Neural crest cell (in vitro differentiated cells): ENCODE results near the gene PREPL. TPM values are rescaled to one million over a fixed set of nuclear protein-coding genes. Genes with fewer than 3 reads are reported as not detected.

ENCODE experiments used
- DNase-seq: peaks from one replicate; pipeline ENCODE4 v3.0.0; 2021; ENCODE audit warnings: low read depth, mixed read lengths, low spot score
- H3K27ac Mint-ChIP-seq: one replicate; pipeline ENCODE4 v1.8.0; 2021; ENCODE audit warnings: mild to moderate bottlenecking, mixed read lengths; ENCODE audit not compliant: unreplicated experiment
- H3K27me3 Mint-ChIP-seq: 2 replicates; pipeline ENCODE4 v1.8.0; 2021; ENCODE audit warnings: low read depth, mild to moderate bottlenecking, mixed read lengths
- H3K36me3 Mint-ChIP-seq: 2 replicates; pipeline ENCODE4 v1.8.0; 2021; ENCODE audit warnings: low read depth, mild to moderate bottlenecking, mixed read lengths
- H3K4me1 Mint-ChIP-seq: 2 replicates; pipeline ENCODE4 v1.8.0; 2021; ENCODE audit warnings: mixed read lengths
- H3K4me3 Mint-ChIP-seq: one replicate; pipeline ENCODE4 v1.8.0; 2021; ENCODE audit warnings: mild to moderate bottlenecking, mixed read lengths
- H3K9me3 Mint-ChIP-seq: 2 replicates; pipeline ENCODE4 v1.8.0; 2021; ENCODE audit warnings: mixed read lengths
- CTCF ChIP-seq: fragments of 200-600 bp; sonication (generic); conservative IDR thresholded peaks from 2 replicates; pipeline ENCODE4 v1.5.0; 2021; ENCODE audit warnings: antibody characterized with exemption, mild to moderate bottlenecking
- total RNA-seq: library from RNA; stranded (reverse); gene quantifications from 2 replicates; pipeline ENCODE4 v1.2.1, GENCODE V29; 2021

The PREPL gene
- total RNA-seq, 1 donor from 2014 or later: 46.1 TPM

- H3K9me3 Mint-ChIP-seq: no peaks in the 10 kb centered on the region
- TF ChIP-seq CTCF: no peak
Observed at GRCh38 chr2:44367591-44367990, 6.3 kb upstream of the PREPL start.

GRCh38 chr2:44364604-44365003 is 3.3 kb upstream of the PREPL start:
- Mint-ChIP-seq H3K27ac (no peak overlapping the region), H3K4me1 (peaks cover 25% of the 10 kb centered on the region), H3K9me3 (no peaks in the 10 kb centered on the region), H3K36me3 (no peaks in the 10 kb centered on the region), H3K4me3 (peak overlapping the region; percentile 73), H3K27me3 (no peaks in the 10 kb centered on the region)
- DNase-seq: no peak
- no peak for TF ChIP-seq CTCF

More at GRCh38 chr2:44367591-44367990, 6.3 kb upstream of the PREPL start:
- Mint-ChIP-seq H3K27ac (no peak overlapping the region), H3K27me3 (no peaks in the 10 kb centered on the region), H3K4me3 (no peak overlapping the region), H3K4me1 (peaks cover 10% of the 10 kb centered on the region), H3K36me3 (no peaks in the 10 kb centered on the region)
- DNase-seq: no peak

DNA sequence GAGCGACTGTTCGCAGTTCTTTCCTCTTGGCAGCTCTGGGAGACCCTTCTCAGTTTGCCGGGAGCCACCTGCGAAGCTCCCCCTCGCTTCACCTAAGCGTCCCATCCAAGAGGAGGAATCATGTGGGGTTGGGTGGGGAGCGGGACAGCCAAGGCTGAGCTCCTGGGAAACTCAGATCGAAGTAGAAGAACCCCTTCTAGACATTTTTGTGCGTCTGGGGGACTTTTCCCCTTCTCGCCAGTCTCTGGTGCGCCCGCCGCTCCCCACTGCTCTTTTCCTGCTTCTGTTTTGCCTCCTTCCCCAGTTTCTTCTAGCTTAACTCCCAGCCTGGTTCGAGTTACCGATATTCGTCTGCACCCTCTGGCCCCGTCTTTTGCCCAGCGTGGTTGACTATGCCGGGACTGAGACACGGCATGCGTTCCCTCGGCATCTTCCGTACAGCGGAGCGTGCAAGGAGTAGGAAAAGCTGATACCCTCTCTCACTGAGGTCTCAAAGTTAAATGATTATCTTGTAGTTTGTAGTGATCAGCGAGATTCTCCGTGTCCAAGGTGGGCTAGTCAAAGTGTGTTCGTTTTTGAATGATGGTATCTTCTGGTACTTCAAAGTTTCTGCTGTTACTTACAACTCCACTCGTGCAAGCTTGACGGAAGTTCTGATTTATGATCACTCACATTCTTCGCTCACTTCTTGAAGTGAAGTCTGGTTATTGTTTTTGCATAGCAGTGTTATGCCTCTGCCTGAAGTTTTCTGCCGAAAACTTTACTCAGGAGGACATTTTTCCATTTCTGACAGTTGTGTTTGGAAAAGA is 1.1 kb upstream of the PREPL start:
- no peaks in the 10 kb centered on the region for H3K9me3 Mint-ChIP-seq
- no peaks in the 10 kb centered on the region for H3K27me3 Mint-ChIP-seq
- no peak for TF ChIP-seq CTCF
- H3K4me1 Mint-ChIP-seq: peaks cover 26% of the 10 kb centered on the region
- H3K27ac Mint-ChIP-seq: peak overlapping the region; percentile 83
- peak; percentile 20 for DNase-seq
- H3K36me3 Mint-ChIP-seq: no peaks in the 10 kb centered on the region
- peak overlapping the region; percentile 96 for H3K4me3 Mint-ChIP-seq

GRCh38 chr2:44360749-44361329 is 455 bp downstream of the PREPL start:
- Mint-ChIP-seq H3K4me1 (peaks cover 26% of the 10 kb centered on the region), H3K4me3 (peak overlapping the region; percentile 96), H3K27me3 (no peaks in the 10 kb centered on the region), H3K9me3 (no peaks in the 10 kb centered on the region), H3K27ac (peak overlapping the region; percentile 100), H3K36me3 (no peaks in the 10 kb centered on the region)
- no peak for DNase-seq
- no peak for TF ChIP-seq CTCF

GRCh38 chr2:44358503-44358902 is 2.8 kb downstream of the PREPL start:
- Mint-ChIP-seq H3K27ac (no peak overlapping the region), H3K9me3 (no peaks in the 10 kb centered on the region), H3K36me3 (no peaks in the 10 kb centered on the region), H3K4me3 (peak overlapping the region; percentile 65), H3K27me3 (no peaks in the 10 kb centered on the region), H3K4me1 (peaks cover 22% of the 10 kb centered on the region)
- no peak for TF ChIP-seq CTCF
- no peak for DNase-seq
